NCI-H146 (cell line): ENCODE measurements around the gene FGD4.

ENCODE experiments used
- DNase-seq: peaks from one replicate; lab custom pipeline; 2025; lab: John Stamatoyannopoulos, UW

FGD4 gene

GRCh38 chr12:32457251-32458025 lies 58.1 kb downstream of the FGD4 start:
- DNase-seq: no peak

- no peak for DNase-seq
These were observed 61.3 kb downstream of the FGD4 start for GRCh38 chr12:32460638-32461037.

GRCh38 chr12:32462908-32463307 lies 63.5 kb downstream of the FGD4 start:
- no peak for DNase-seq

- DNase-seq: no peak
These were observed 66.8 kb downstream of the FGD4 start for GRCh38 chr12:32466187-32466586.

- no peak for DNase-seq
These were observed 67.8 kb downstream of the FGD4 start for GRCh38 chr12:32466986-32467711.

GRCh38 chr12:32467959-32468863 lies 68.9 kb downstream of the FGD4 start:
- DNase-seq: no peak

- DNase-seq: no peak
These were observed 71.6 kb downstream of the FGD4 start for GRCh38 chr12:32470936-32471470.

- DNase-seq: no peak
These were observed 72.2 kb downstream of the FGD4 start for GRCh38 chr12:32471591-32472001.

- no peak for DNase-seq
These were observed 76.4 kb downstream of the FGD4 start for GRCh38 chr12:32475724-32476123.

GRCh38 chr12:32476446-32476845 lies 77.1 kb downstream of the FGD4 start:
- DNase-seq: no peak

- DNase-seq: no peak
These were observed 78.4 kb downstream of the FGD4 start for GRCh38 chr12:32477714-32478113.

GRCh38 chr12:32478166-32478565 lies 78.8 kb downstream of the FGD4 start:
- DNase-seq: no peak

- DNase-seq: no peak
These were observed 79.7 kb downstream of the FGD4 start for GRCh38 chr12:32478858-32479725.

- no peak for DNase-seq
These were observed 82.9 kb downstream of the FGD4 start for GRCh38 chr12:32482226-32482625.

- no peak for DNase-seq
These were observed 84.1 kb downstream of the FGD4 start for GRCh38 chr12:32483499-32483898.

GRCh38 chr12:32483993-32484392 lies 84.6 kb downstream of the FGD4 start:
- DNase-seq: no peak

- DNase-seq: no peak
These were observed 86.8 kb downstream of the FGD4 start for GRCh38 chr12:32486158-32486557.

- DNase-seq: no peak
These were observed 88.8 kb downstream of the FGD4 start for GRCh38 chr12:32488132-32488531.

- DNase-seq: no peak
These were observed 89.7 kb downstream of the FGD4 start for GRCh38 chr12:32489070-32489469.

GRCh38 chr12:32490801-32491200 lies 91.4 kb downstream of the FGD4 start:
- DNase-seq: no peak

GRCh38 chr12:32493282-32493681 lies 93.9 kb downstream of the FGD4 start:
- DNase-seq: no peak
